HG03175 (cell line): ENCODE results near the gene FGF3.

Experiments used
- ATAC-seq: cut with Tn5 transposase; IDR thresholded peaks from one replicate; pipeline ENCODE4 v1.9.1; 2021; ENCODE audit warnings: mild to moderate bottlenecking, moderate library complexity; ENCODE audit not compliant: unreplicated experiment

Gene FGF3

DNA sequence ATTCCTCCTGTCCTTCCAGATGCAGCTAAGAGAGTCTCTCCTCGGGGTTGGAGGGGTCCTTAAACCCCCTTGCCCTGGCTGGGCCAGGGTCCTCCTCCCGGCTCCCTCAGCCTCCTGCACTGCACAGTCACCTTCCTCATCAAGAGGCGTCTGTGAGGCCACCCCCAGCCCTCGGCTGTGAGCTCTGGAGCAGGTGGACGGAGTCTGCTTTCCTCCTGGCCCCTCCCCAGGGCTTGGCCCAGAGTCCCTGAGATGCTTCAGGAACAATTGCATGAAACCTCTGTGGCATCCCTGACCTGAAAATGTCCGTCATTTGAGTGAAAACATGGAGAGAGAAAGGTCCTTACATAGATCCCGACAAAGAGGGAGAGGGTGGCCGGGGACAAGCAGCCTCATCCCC, 6.7 kb upstream of the FGF3 start:
- ATAC-seq = no peak

DNA sequence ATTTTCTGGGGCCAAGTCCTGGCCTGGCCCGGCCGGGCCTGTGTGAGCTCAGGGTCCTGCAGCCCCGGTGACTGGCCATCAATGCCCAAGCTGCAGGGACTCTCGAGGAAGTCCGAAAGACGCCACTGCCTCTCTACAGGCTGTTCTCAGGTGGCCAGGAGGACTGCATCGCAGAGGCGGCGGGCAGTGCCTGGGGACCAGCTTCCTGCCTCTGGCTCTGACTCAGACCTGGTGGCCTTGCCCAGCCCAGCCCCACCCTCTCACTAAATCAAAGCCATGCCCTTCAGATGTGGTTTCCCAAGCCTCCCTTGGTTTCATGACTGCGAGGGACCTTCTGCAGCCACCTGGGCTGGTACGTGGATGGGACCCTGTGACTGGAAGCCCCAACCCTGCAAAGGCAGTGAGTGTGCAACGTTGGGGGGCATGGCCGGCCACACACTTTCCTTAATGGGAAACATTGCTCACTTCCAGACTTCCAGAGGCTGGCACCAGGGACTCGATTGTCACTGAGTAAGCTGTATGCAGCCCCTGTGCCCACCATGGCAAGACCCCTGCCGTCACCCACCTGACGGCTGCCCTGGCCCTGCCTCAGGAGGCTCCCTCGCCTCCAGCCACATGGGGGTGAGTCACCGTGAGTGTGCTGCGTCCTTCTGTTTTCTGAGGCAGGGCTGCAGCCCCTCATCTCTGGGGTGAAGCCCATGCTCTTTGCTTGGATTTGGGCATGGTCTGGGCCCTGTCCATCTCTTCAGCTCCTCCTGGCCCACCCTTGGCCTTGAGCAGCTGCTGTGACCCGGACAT, 6.0 kb upstream of the FGF3 start:
- no peak for ATAC-seq

GRCh38 chr11:69823641-69824265, 4.5 kb upstream of the FGF3 start:
- no peak for ATAC-seq

- no peak for ATAC-seq
Observed at GRCh38 chr11:69822676-69823494, 3.7 kb upstream of the FGF3 start.

GRCh38 chr11:69821511-69822040, 2.4 kb upstream of the FGF3 start:
- ATAC-seq = no peak

GRCh38 chr11:69820441-69820840, 1.2 kb upstream of the FGF3 start:
- ATAC-seq = no peak

GRCh38 chr11:69819541-69820070, 390 bp upstream of the FGF3 start:
- no peak for ATAC-seq

DNA sequence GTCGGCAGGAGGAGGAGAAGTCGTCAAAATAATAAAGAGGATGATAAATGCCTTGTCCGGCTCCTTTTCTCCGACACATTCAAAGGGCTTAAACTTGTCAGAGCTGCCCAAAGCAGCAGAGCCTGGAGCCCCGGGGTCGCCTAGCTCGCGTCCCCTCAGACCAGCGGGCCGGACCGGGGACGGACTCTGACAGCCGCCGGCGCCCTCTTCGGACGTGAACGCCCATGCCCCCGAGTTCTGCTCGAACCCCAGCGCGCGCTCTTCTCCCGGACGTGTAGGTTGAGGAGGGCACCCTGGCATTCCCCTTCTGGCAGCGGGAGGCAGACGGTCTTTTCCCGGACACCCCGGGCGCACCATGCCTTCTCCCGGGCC, 999 bp downstream of the FGF3 start:
- ATAC-seq = no peak

DNA sequence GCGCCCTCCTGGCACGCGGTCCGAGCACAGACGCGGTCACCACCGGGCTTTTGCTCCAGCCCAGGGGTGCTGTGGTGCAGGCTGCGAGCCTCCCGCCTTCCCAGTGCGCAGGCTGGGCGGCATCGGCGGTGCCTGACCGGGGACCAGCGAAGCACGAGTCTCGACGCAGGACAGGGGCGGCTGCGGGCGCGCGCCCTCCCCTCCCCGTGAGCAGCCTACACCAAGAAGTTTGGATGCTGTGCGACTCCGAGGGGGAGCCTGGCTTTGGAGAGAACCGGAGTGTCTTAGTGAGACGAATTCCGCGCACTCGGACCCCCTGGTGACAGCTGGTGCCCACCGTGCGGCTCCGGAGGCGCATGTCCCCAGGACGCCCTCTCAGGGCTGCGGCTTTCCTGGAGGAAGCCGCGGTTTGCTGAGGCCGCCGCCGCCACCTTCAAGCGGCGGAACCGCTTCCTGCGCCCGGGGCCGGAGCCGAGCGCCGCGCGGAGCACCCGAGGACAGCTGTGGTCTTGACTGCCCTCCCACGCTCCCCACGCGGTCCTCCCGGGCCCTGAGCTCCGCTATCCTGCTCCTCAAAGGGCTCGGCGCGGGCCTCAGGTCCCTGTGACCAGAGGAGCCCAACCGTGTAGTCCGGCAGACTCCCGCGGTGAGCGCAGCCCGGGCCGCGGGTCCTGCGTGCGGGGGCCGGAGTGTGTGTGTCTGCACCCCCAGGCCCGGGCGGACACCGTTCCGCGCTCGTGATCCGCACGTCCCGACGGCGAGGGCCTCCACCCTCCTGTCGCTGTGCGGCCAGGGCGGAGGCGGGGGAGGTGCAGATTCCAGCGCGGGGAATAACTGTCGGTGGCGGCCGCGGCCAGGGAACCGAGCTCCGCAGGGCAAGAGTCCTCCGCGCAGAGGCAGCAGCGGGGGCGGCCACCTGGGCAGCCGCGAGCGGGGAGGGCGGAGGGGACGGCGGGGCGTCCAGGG, 1.7 kb downstream of the FGF3 start:
- ATAC-seq = no peak

DNA sequence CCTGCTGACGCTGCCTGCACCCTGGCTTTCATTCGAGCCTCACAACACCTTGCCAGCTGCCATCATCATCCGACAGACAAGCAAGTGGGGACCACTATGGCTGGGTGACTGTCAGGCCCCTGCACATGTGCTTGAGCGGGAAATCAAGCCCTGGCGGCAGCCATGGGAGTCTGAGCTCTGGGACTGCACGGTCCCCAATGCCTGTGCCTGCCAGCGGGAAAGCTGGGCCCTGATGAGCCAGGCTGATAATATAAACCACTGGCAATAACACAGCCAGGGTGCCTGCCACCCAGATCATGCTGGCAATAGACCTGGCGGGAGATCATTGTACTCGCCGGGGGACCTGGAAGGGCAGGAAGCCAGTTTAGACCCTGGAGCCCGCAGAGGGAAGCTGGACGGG, 2.5 kb downstream of the FGF3 start:
- no peak for ATAC-seq

DNA sequence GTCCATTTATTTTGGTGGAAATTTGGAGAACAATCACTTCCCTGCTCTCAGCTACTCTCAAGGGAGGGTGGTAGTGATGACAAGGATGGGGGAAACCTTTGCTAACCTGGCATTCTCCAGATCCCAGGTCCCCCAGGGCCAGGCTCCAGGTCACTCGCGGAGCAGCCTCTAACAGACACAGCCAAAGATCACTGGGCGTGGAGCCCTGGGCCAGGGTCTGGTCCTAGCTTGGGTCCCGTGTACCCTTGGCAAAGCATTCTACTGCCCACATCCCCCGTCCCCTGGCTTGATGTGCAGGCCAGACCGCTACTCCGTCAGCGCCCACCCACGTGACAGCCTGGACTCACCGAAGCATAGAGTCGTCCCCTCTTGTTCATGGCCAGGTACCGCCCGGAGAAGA, 3.2 kb downstream of the FGF3 start:
- no peak for ATAC-seq

DNA sequence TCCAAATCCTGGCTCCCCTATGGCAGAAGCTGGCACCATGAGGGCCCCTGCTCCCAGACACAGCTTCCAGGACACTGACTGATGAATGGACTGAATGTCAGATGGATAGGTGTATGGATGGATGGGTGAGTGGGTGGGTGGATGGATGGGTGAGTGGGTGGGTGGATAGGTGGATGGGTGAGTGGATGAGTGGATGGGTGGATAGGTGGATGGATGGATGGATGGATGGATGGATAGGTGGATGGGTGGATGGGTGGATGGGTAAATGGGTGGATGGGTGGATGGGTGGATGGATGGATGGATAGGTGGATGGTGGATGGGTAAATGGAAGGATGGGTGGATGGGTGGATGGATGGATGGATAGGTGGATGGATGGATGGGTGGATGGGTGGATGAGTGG, 4.3 kb downstream of the FGF3 start:
- ATAC-seq = no peak

- no peak for ATAC-seq
Observed at GRCh38 chr11:69814411-69814810, 4.8 kb downstream of the FGF3 start.

GRCh38 chr11:69813839-69814238, 5.4 kb downstream of the FGF3 start:
- no peak for ATAC-seq

GRCh38 chr11:69812946-69813345, 6.3 kb downstream of the FGF3 start:
- no peak for ATAC-seq

DNA sequence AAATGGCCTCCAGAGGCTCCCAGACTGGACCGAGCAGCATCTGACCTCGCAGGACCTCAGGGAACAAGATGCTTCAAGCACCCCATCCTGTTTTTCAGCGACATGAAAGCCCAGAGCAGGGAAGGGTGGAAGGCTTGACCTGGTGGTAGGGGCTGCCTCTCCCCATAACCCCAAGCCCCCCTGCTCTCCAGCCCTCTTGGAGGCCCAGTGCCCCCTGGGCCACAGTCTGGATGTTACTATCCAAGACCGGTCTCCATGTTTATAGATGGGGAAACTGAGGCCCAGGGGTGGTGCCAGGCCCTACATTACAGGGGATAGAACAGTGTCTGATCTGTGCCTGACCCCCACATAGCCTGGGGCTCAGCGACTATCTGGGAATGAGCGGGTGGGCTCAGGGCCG, 7.0 kb downstream of the FGF3 start:
- no peak for ATAC-seq

DNA sequence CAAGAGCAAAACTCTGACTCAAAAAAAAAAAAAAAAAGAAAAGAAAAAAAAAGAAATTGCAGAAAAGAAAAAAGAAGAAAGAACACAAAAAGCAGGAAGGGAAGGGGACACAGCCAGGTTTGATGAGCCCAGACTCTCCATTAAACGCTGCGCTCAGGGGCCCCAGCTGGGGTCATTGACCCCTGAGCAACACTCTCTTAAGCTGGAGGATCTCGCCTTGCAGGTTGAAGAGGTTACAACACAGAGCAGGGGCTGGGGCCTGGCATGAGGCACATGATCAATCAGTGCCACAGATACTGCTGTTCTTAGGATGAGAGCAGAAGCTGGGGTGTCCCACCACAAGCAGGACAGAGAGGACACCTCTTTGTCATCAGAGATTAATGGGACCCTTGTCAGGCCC, 7.8 kb downstream of the FGF3 start:
- ATAC-seq = no peak

- no peak for ATAC-seq
Observed at GRCh38 chr11:69810289-69811118, 8.7 kb downstream of the FGF3 start.

DNA sequence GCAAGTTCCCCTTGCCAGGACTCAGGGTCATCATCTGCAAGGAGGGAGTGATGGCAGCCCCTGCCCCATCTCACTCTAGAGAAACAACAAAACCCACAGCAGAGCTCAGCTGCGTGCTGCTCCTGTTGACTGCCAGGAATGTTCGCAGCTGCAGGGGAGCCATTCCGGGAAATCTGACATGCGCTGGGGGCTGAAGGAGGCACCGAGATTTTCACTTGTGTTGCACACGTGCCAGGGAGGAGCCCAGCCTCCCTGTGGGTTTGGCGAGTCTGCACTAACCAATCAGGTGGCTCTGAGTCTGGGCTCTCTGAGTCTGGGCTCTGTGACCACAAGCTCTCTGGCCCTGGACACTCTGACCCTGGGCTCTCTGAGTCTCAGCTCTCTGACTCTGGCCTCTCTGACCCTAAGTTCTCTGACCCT, 10.5 kb downstream of the FGF3 start:
- ATAC-seq = no peak
